CD4-positive, alpha-beta T cell treated with Interleukin-17A for 1 hour (primary cell): ENCODE results near the gene JAKMIP1.
"Not testable (repeated sequence)": the region's sequence is repeated elsewhere in the genome, so short reads cannot be mapped to it uniquely, and the experiment has no call there.

Experiments used
- DNase-seq: peaks from one replicate; pipeline ENCODE4 v3.0.0-alpha.2; 2020

JAKMIP1 gene

GRCh38 chr4:6228158-6229067 lies 28.1 kb upstream of the JAKMIP1 start:
- no peak for DNase-seq

GRCh38 chr4:6227412-6228157 lies 27.2 kb upstream of the JAKMIP1 start:
- DNase-seq = no peak

- DNase-seq = no peak
Measured at GRCh38 chr4:6226506-6226905, 26.2 kb upstream of the JAKMIP1 start.

- DNase-seq = no peak
Measured at GRCh38 chr4:6225469-6225868, 25.1 kb upstream of the JAKMIP1 start.

- DNase-seq = no peak
Measured at GRCh38 chr4:6224735-6225134, 24.4 kb upstream of the JAKMIP1 start.

GRCh38 chr4:6222761-6223292 lies 22.5 kb upstream of the JAKMIP1 start:
- no peak for DNase-seq

GRCh38 chr4:6221851-6222760 lies 21.8 kb upstream of the JAKMIP1 start:
- DNase-seq = peak; percentile 38

- no peak for DNase-seq
Measured at GRCh38 chr4:6221301-6221850, 21.0 kb upstream of the JAKMIP1 start.

GRCh38 chr4:6217716-6218381 lies 17.5 kb upstream of the JAKMIP1 start:
- DNase-seq = no peak

GRCh38 chr4:6216588-6216987 lies 16.2 kb upstream of the JAKMIP1 start:
- DNase-seq = no peak

- DNase-seq = no peak
Measured at GRCh38 chr4:6209921-6210320, 9.6 kb upstream of the JAKMIP1 start.

GRCh38 chr4:6209291-6209690 lies 8.9 kb upstream of the JAKMIP1 start:
- DNase-seq = not testable (repeated sequence)

- no peak for DNase-seq
Measured at GRCh38 chr4:6208416-6208815, 8.1 kb upstream of the JAKMIP1 start.

GRCh38 chr4:6207602-6208001 lies 7.3 kb upstream of the JAKMIP1 start:
- no peak for DNase-seq

- DNase-seq = no peak
Measured at GRCh38 chr4:6206771-6207290, 6.5 kb upstream of the JAKMIP1 start.

GRCh38 chr4:6205973-6206372 lies 5.6 kb upstream of the JAKMIP1 start:
- DNase-seq = no peak

GRCh38 chr4:6205567-6205931 lies 5.2 kb upstream of the JAKMIP1 start:
- DNase-seq = no peak

- no peak for DNase-seq
Measured at GRCh38 chr4:6204871-6205566, 4.7 kb upstream of the JAKMIP1 start.

GRCh38 chr4:6204098-6204497 lies 3.7 kb upstream of the JAKMIP1 start:
- DNase-seq = no peak

GRCh38 chr4:6201580-6202091 lies 1.3 kb upstream of the JAKMIP1 start:
- peak; percentile 58 for DNase-seq

- DNase-seq = peak; percentile 30
Measured at GRCh38 chr4:6200922-6201362, 593 bp upstream of the JAKMIP1 start.
